ENCODE measurements around the gene ZER1.

ZER1 gene

GRCh38 chr9:128690684-128691034, 81.1 kb downstream of the ZER1 start:
- Histone ChIP-seq H3K4me1 (ENCODE audit: control insufficient read depth, insufficient read depth, low read depth, low read length) (peaks cover 13% of the 10 kb centered on the region), H3K4me2 (ENCODE audit: low read length, poor library complexity, severe bottlenecking) (peak overlapping the region; percentile 95), H3K36me3 (ENCODE audit: control insufficient read depth in 1 of 2, insufficient read depth in 2 of 2, low read depth in 1 of 2, low read length in 2 of 2) (peaks cover 4 to 37% of the 10 kb centered on the region in 2 experiments), H3K27me3 (ENCODE audit: control insufficient read depth in 1 of 2, insufficient read depth in 1 of 2, low read length in 2 of 2) (no peaks in the 10 kb centered on the region), H3K79me1 (replicated peaks; ENCODE audit: low read length, poor library complexity, severe bottlenecking) (peaks cover 8% of the 10 kb centered on the region), H4K8ac (ENCODE audit: low read length) (no peak overlapping the region), H3K4ac (ENCODE audit: low read depth in 1 of 2, low read length in 2 of 2) (no peak overlapping the region), H2AFZ (ENCODE audit: low read depth, low read length) (no peak overlapping the region), H2AK5ac (ENCODE audit: low read length, severe bottlenecking) (no peak overlapping the region), H2BK120ac (ENCODE audit: low read depth, low read length) (no peak overlapping the region), H4K91ac (ENCODE audit: low read length) (no peak overlapping the region), H3K4me3 (ENCODE audit: insufficient read depth in 1 of 2, low read depth in 1 of 2, low read length in 2 of 2) (peak overlapping the region; percentile 90 to 91), H3K27ac (ENCODE audit: low read length, poor library complexity, severe bottlenecking) (peak overlapping the region; percentile 27), H3K23ac (ENCODE audit: low read length in 2 of 2) (peak overlapping the region in 1 of 2 experiments; percentile 9), H3K18ac (ENCODE audit: low read depth in 1 of 2, low read length in 2 of 2) (peak overlapping the region in 1 of 2 experiments; percentile 78), H3K14ac (ENCODE audit: low read length in 2 of 2) (peak overlapping the region in 1 of 2 experiments; percentile 97), H2BK12ac (ENCODE audit: low read length in 2 of 2) (no peak overlapping the region), H2BK15ac (ENCODE audit: low read depth, poor library complexity, severe bottlenecking) (no peak overlapping the region), H2BK5ac (ENCODE audit: low read depth, low read length, poor library complexity, severe bottlenecking) (no peak overlapping the region), H3K9ac (ENCODE audit: low read length) (peak overlapping the region; percentile 90), H3K9me3 (ENCODE audit: control insufficient read depth, low read length) (no peaks in the 10 kb centered on the region)
- 21% methylated on average over 5 of the region's 5 CpGs for WGBS
- DNase-seq, result no peak

GRCh38 chr9:128689820-128690683, 81.7 kb downstream of the ZER1 start:
- peak overlapping the region; percentile 77 to 78 for H3K18ac ChIP-seq (ENCODE audit: low read depth in 1 of 2, low read length in 2 of 2)
- H3K9ac ChIP-seq (ENCODE audit: low read length), result peak overlapping the region; percentile 90
- H3K9me3 ChIP-seq (ENCODE audit: control insufficient read depth, low read length), result no peaks in the 10 kb centered on the region
- H4K8ac ChIP-seq (ENCODE audit: low read length), result no peak overlapping the region
- H3K36me3 ChIP-seq (ENCODE audit: control insufficient read depth in 1 of 2, insufficient read depth in 2 of 2, low read depth in 1 of 2, low read length in 2 of 2), result peaks cover 4 to 33% of the 10 kb centered on the region in 2 experiments
- peak overlapping the region; percentile 70 for H2AK5ac ChIP-seq (ENCODE audit: low read length, severe bottlenecking)
- H3K4me1 ChIP-seq (ENCODE audit: control insufficient read depth, insufficient read depth, low read depth, low read length), result peaks cover 17% of the 10 kb centered on the region
- H2AFZ ChIP-seq (ENCODE audit: low read depth, low read length), result no peak overlapping the region
- H3K27ac ChIP-seq (ENCODE audit: low read length, poor library complexity, severe bottlenecking), result peak overlapping the region; percentile 27
- H3K79me1 ChIP-seq (replicated peaks; ENCODE audit: low read length, poor library complexity, severe bottlenecking), result peaks cover 8% of the 10 kb centered on the region
- H2BK15ac ChIP-seq (ENCODE audit: low read depth, poor library complexity, severe bottlenecking), result no peak overlapping the region
- H2BK12ac ChIP-seq (ENCODE audit: low read length in 2 of 2), result no peak overlapping the region
- H3K14ac ChIP-seq (ENCODE audit: low read length in 2 of 2), result peak overlapping the region in 1 of 2 experiments; percentile 97
- peak overlapping the region; percentile 59 for H4K91ac ChIP-seq (ENCODE audit: low read length)
- H2BK120ac ChIP-seq (ENCODE audit: low read depth, low read length), result peak overlapping the region; percentile 74
- peak overlapping the region in 1 of 2 experiments; percentile 9 for H3K23ac ChIP-seq (ENCODE audit: low read length in 2 of 2)
- peak overlapping the region; percentile 90 to 91 for H3K4me3 ChIP-seq (ENCODE audit: insufficient read depth in 1 of 2, low read depth in 1 of 2, low read length in 2 of 2)
- no peaks in the 10 kb centered on the region for H3K27me3 ChIP-seq (ENCODE audit: control insufficient read depth in 1 of 2, insufficient read depth in 1 of 2, low read length in 2 of 2)
- peak; percentile 63 for DNase-seq
- under 1% methylated on average over 55 of the region's 83 CpGs for WGBS
- H2BK5ac ChIP-seq (ENCODE audit: low read depth, low read length, poor library complexity, severe bottlenecking), result peak overlapping the region; percentile 76
- peak overlapping the region in 1 of 2 experiments; percentile 96 for H3K4ac ChIP-seq (ENCODE audit: low read depth in 1 of 2, low read length in 2 of 2)
- H3K4me2 ChIP-seq (ENCODE audit: low read length, poor library complexity, severe bottlenecking), result peak overlapping the region; percentile 95

DNA sequence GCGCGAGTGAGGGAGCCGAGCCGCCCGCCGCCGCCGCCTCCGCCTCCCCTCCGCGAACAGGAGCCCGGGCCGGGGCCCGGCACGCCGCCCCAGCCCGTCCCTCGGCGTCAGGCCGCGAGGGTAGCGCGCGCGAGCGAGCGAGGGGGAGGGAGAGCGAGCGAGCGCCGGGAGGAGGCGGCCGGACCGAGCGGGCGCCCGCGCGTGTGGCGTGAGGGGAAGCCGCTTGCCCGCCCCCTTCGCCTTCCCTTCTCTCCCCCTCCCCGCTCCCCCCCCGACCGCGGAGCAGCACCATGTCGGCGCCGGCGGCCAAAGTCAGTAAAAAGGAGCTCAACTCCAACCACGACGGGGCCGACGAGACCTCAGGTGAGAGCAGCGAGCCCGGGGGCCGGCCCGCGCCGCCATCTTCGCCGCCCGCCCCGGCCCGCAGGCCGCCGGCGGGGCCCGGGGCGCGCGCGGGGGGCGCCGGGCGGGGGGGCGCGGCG, 82.4 kb downstream of the ZER1 start:
- Histone ChIP-seq H3K79me1 (replicated peaks; ENCODE audit: low read length, poor library complexity, severe bottlenecking) (peaks cover 8% of the 10 kb centered on the region), H2BK15ac (ENCODE audit: low read depth, poor library complexity, severe bottlenecking) (peak overlapping the region; percentile 95), H3K36me3 (ENCODE audit: control insufficient read depth in 1 of 2, insufficient read depth in 2 of 2, low read depth in 1 of 2, low read length in 2 of 2) (peaks cover 4 to 30% of the 10 kb centered on the region in 2 experiments), H3K4me1 (ENCODE audit: control insufficient read depth, insufficient read depth, low read depth, low read length) (peaks cover 24% of the 10 kb centered on the region), H2AK5ac (ENCODE audit: low read length, severe bottlenecking) (no peak overlapping the region), H3K23ac (ENCODE audit: low read length in 2 of 2) (no peak overlapping the region), H3K9ac (ENCODE audit: low read length) (peak overlapping the region; percentile 66), H3K4ac (ENCODE audit: low read depth in 1 of 2, low read length in 2 of 2) (peak overlapping the region in 1 of 2 experiments; percentile 83), H4K91ac (ENCODE audit: low read length) (peak overlapping the region; percentile 40), H3K14ac (ENCODE audit: low read length in 2 of 2) (peak overlapping the region in 1 of 2 experiments; percentile 98), H2BK12ac (ENCODE audit: low read length in 2 of 2) (no peak overlapping the region), H3K4me2 (ENCODE audit: low read length, poor library complexity, severe bottlenecking) (no peak overlapping the region), H2AFZ (ENCODE audit: low read depth, low read length) (no peak overlapping the region), H2BK120ac (ENCODE audit: low read depth, low read length) (peak overlapping the region; percentile 74), H3K27me3 (ENCODE audit: control insufficient read depth in 1 of 2, insufficient read depth in 1 of 2, low read length in 2 of 2) (no peaks in the 10 kb centered on the region), H3K27ac (ENCODE audit: low read length, poor library complexity, severe bottlenecking) (peak overlapping the region; percentile 74), H4K8ac (ENCODE audit: low read length) (peak overlapping the region; percentile 64), H3K18ac (ENCODE audit: low read depth in 1 of 2, low read length in 2 of 2) (peak overlapping the region; percentile 82 to 94), H2BK5ac (ENCODE audit: low read depth, low read length, poor library complexity, severe bottlenecking) (peak overlapping the region; percentile 94), H3K4me3 (ENCODE audit: insufficient read depth in 1 of 2, low read depth in 1 of 2, low read length in 2 of 2) (peak overlapping the region; percentile 55 to 90), H3K9me3 (ENCODE audit: control insufficient read depth, low read length) (no peaks in the 10 kb centered on the region)
- under 1% methylated on average over 27 of the region's 80 CpGs for WGBS
- peak; percentile 62 for DNase-seq

Data from mesenchymal stem cell (in vitro differentiated cells and primary cell).